SK-N-SH (cell line): ENCODE results near the gene ATOSB. TPM values are rescaled to one million over a fixed set of nuclear protein-coding genes. Genes with fewer than 3 reads are reported as not detected.

Experiments
- CTCF ChIA-PET: fragments of 300-600, 350-600 bp; formaldehyde crosslinking; extraction: SDS; loops from one replicate; lab custom pipeline; 2021; lab: Yijun Ruan, JAX
- POLR2A ChIA-PET: fragments of 350-600 bp; sonication (Branson Sonifier 250); formaldehyde crosslinking; extraction: SDS; loops from one replicate; lab custom pipeline; 2020; ENCODE audit warnings: antibody characterized with exemption, inconsistent platforms; lab: Yijun Ruan, JAX
- DNase-seq: peaks from one replicate; pipeline ENCODE4 v3.0.0; 2012
- H2AFZ ChIP-seq: fragments of 200-600 bp; sonication (generic); 2 replicates; pipeline ENCODE4 v1.8.1; 2016; ENCODE audit warnings: antibody characterized with exemption, mild to moderate bottlenecking, low read depth
- H3F3A ChIP-seq: fragments of 200-600 bp; sonication (generic); replicated peaks from 2 replicates; pipeline ENCODE3; 2016; ENCODE audit warnings: antibody characterized with exemption, mild to moderate bottlenecking; ENCODE audit not compliant: insufficient read depth
- H3K27ac ChIP-seq, 2 experiments: fragments of 200-500 bp in 1 of 2; fragments of 200-600 bp in 1 of 2; sonication (Bioruptor generic) in 1 of 2; sonication (generic), shearing (Covaris generic) in 1 of 2; 2 replicates each; pipeline versions ENCODE4 v1.5.1 to v1.6.1; 2014 to 2016; ENCODE audit warnings: low read depth in 2 of 2, inconsistent platforms in 1 of 2, low read length in 1 of 2, mild to moderate bottlenecking in 1 of 2, mixed read lengths in 1 of 2
- H3K27me3 ChIP-seq: fragments of 200-600 bp; sonication (generic), shearing (Covaris generic); 2 replicates; pipeline ENCODE4 v1.6.1; 2016; ENCODE audit warnings: mixed run types; ENCODE audit not compliant: insufficient read depth
- H3K36me3 ChIP-seq, 2 experiments: fragments of 200-500 bp in 1 of 2; fragments of 200-600 bp in 1 of 2; sonication (Bioruptor generic) in 1 of 2; sonication (generic) in 1 of 2; replicated peaks in 1 of 2; 2 replicates each; pipeline versions ENCODE3 to v1.5.1; 2014 to 2016; ENCODE audit warnings: low read length in 1 of 2, mild to moderate bottlenecking in 1 of 2; ENCODE audit not compliant: insufficient read depth in 2 of 2, control insufficient read depth in 1 of 2
- H3K4me1 ChIP-seq, 2 experiments: fragments of 200-500 bp in 1 of 2; fragments of 200-600 bp in 1 of 2; sonication (Bioruptor generic) in 1 of 2; sonication (generic), shearing (Covaris generic) in 1 of 2; 2 replicates each; pipeline versions ENCODE4 v1.5.1 to v1.6.1; 2014 to 2016; ENCODE audit warnings: low read depth in 1 of 2, low read length in 1 of 2, mixed run types in 1 of 2; ENCODE audit not compliant: insufficient read depth in 2 of 2, control insufficient read depth in 1 of 2
- H3K4me2 ChIP-seq: fragments of 200-600 bp; sonication (generic), shearing (Covaris generic); 2 replicates; pipeline ENCODE4 v1.6.1; 2017; ENCODE audit warnings: mixed run types
- H3K4me3 ChIP-seq, 2 experiments: fragments of 200-500 bp in 1 of 2; fragments of 200-600 bp in 1 of 2; sonication (Bioruptor generic) in 1 of 2; sonication (generic), shearing (Covaris generic) in 1 of 2; 2 replicates each; pipeline versions ENCODE4 v1.5.1 to v1.8.1; 2014 to 2016; ENCODE audit warnings: low read depth in 2 of 2, inconsistent platforms in 1 of 2, low read length in 1 of 2, mild to moderate bottlenecking in 1 of 2, mixed read lengths in 1 of 2, moderate library complexity in 1 of 2
- H3K79me2 ChIP-seq: fragments of 200-600 bp; sonication (generic); 2 replicates; pipeline ENCODE4 v1.8.1; 2017; ENCODE audit warnings: mild to moderate bottlenecking; ENCODE audit not compliant: insufficient read depth
- H3K9ac ChIP-seq: fragments of 200-600 bp; sonication (generic); 2 replicates; pipeline ENCODE4 v1.6.1; 2017; ENCODE audit warnings: mixed run types
- H3K9me2 ChIP-seq: fragments of 200-600 bp; sonication (generic); 2 replicates; pipeline ENCODE4 v1.6.1; 2017; ENCODE audit warnings: mixed run types
- H3K9me3 ChIP-seq: fragments of 200-600 bp; sonication (generic); 2 replicates; pipeline ENCODE4 v1.6.1; 2017; ENCODE audit warnings: mixed run types, mild to moderate bottlenecking, moderate library complexity
- H4K20me1 ChIP-seq: fragments of 200-600 bp; sonication (generic); 2 replicates; pipeline ENCODE4 v1.6.1; 2017; ENCODE audit warnings: mild to moderate bottlenecking, mixed run types; ENCODE audit not compliant: insufficient read depth
- CHD2 ChIP-seq: fragments of 150-350 bp; IDR thresholded peaks from 2 replicates; pipeline ENCODE4 v1.6.1; 2018; ENCODE audit warnings: low read length; ENCODE audit not compliant: partially characterized antibody
- ELF1 ChIP-seq: IDR thresholded peaks from 2 replicates; pipeline ENCODE4 v1.4.0; 2012
- FOSL2 ChIP-seq: IDR thresholded peaks from 2 replicates; pipeline ENCODE4 v1.4.0; 2012; ENCODE audit warnings: low read depth, mild to moderate bottlenecking, moderate library complexity, borderline replicate concordance
- GABPA ChIP-seq: IDR thresholded peaks from 2 replicates; pipeline ENCODE4 v1.4.0; 2012; ENCODE audit warnings: low read depth, mild to moderate bottlenecking
- MEF2A ChIP-seq: IDR thresholded peaks from 2 replicates; pipeline ENCODE4 v1.4.0; 2012; ENCODE audit warnings: low read depth, borderline replicate concordance
- NRF1 ChIP-seq: IDR thresholded peaks from 2 replicates; pipeline ENCODE4 v1.6.1; 2012; ENCODE audit warnings: low read depth, mild to moderate bottlenecking, low read length
- RAD21 ChIP-seq: IDR thresholded peaks from 2 replicates; pipeline ENCODE4 v1.6.1; 2012; ENCODE audit warnings: mild to moderate bottlenecking, low read length
- RCOR1 ChIP-seq: fragments of 150-350 bp; IDR thresholded peaks from 2 replicates; pipeline ENCODE4 v1.6.1; 2017; ENCODE audit warnings: antibody characterized with exemption, low read length
- TCF12 ChIP-seq: IDR thresholded peaks from 2 replicates; pipeline ENCODE4 v1.4.0; 2012
- USF2 ChIP-seq: fragments of 150-350 bp; IDR thresholded peaks from 2 replicates; pipeline ENCODE4 v1.6.1; 2017; ENCODE audit warnings: antibody characterized with exemption, low read length, low read depth, borderline replicate concordance
- WGBS: methylation state at CpG from one replicate; pipeline ENCODE4 v1.1.6; 2017; ENCODE audit warnings: low lambda C conversion rate; 5-methylcytosine and 5-hydroxymethylcytosine counted together
- polyA plus RNA-seq, 3 experiments: library from polyadenylated mRNA; depleted of rRNA; stranded (reverse); fragments of >200 nt; gene quantifications; 2 replicates each; pipeline ENCODE4 v1.2.3, GENCODE V29; 2012
- TF ChIP-seq, protein P1 (sequence below): IDR thresholded peaks from 2 replicates; pipeline ENCODE4 v1.4.0; 2012; ENCODE audit warnings: low read depth, borderline replicate concordance
- TF ChIP-seq, protein P2 (sequence below): fragments of 150-350 bp; IDR thresholded peaks from 2 replicates; pipeline ENCODE4 v1.6.1; 2016; ENCODE audit warnings: mild to moderate bottlenecking, low read depth, low read length
- TF ChIP-seq, protein P3 (sequence below): fragments of 200-600 bp; sonication (generic); IDR thresholded peaks from 2 replicates; pipeline ENCODE4 v1.6.1; 2017; ENCODE audit warnings: antibody characterized with exemption, mild to moderate bottlenecking, moderate library complexity

ATOSB gene
- polyA plus RNA-seq, 1 of the 3 experiments (the other 2 are of a cell fraction): 42.6 TPM

DNA sequence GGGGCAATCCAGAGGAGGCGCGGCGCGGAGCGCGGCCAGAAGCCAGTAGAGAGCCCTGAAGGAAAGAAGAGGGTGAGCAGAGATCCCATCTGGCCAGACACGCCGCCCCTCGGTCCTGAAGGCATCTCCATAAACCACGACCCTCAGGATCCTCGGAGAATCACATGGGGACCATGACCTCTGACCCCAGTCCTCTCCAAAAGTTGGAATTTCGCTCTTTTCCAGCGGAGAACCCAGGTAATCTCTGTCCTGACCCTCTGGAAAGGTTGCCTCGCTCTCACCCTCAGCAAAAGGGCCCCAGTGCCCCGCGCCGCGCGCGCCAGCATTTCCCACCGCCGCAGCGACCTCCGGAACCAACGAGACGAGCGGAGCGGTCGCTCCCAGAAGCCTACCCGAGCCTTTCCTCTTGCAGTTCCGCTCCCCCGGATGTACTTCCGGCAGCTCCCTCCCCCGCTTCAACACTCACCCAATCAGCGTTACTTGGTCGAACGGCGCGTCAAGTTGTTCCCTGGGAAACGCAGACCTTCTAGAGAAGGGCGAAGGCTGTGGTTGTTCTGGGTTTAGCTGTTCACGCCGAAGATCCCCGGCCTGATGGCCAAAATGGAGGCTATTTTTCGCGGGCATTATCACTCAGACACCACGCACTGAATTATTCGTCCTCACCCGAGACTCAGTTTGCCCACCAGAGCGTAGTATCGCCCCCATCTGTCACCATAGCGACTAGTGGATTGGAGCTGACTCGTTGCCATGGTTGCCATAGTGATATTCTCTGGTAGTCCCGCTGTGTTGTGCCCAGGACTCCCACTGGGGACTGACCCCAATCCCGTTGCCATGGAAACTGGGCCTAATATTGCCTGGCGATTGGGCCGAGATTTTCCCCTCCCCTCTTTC is 12.6 kb downstream of the ATOSB start, which contains the start of gene STOML2 (continued):
- TF ChIP-seq NRF1 (no peak), RCOR1 (peak; percentile 20; the same call in 1 of the 2 replicates), RAD21 (no peak), MEF2A (no peak), CHD2 (peak; percentile 75)
- TF ChIP-seq, protein P1, sequence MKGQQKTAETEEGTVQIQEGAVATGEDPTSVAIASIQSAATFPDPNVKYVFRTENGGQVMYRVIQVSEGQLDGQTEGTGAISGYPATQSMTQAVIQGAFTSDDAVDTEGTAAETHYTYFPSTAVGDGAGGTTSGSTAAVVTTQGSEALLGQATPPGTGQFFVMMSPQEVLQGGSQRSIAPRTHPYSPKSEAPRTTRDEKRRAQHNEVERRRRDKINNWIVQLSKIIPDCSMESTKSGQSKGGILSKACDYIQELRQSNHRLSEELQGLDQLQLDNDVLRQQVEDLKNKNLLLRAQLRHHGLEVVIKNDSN: peak; percentile 55
- TF ChIP-seq, protein P2, sequence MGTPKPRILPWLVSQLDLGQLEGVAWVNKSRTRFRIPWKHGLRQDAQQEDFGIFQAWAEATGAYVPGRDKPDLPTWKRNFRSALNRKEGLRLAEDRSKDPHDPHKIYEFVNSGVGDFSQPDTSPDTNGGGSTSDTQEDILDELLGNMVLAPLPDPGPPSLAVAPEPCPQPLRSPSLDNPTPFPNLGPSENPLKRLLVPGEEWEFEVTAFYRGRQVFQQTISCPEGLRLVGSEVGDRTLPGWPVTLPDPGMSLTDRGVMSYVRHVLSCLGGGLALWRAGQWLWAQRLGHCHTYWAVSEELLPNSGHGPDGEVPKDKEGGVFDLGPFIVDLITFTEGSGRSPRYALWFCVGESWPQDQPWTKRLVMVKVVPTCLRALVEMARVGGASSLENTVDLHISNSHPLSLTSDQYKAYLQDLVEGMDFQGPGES: peak; percentile 24; the same call in 1 of the 2 replicates
- TF ChIP-seq, protein P3, sequence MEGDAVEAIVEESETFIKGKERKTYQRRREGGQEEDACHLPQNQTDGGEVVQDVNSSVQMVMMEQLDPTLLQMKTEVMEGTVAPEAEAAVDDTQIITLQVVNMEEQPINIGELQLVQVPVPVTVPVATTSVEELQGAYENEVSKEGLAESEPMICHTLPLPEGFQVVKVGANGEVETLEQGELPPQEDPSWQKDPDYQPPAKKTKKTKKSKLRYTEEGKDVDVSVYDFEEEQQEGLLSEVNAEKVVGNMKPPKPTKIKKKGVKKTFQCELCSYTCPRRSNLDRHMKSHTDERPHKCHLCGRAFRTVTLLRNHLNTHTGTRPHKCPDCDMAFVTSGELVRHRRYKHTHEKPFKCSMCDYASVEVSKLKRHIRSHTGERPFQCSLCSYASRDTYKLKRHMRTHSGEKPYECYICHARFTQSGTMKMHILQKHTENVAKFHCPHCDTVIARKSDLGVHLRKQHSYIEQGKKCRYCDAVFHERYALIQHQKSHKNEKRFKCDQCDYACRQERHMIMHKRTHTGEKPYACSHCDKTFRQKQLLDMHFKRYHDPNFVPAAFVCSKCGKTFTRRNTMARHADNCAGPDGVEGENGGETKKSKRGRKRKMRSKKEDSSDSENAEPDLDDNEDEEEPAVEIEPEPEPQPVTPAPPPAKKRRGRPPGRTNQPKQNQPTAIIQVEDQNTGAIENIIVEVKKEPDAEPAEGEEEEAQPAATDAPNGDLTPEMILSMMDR: no peak

DNA sequence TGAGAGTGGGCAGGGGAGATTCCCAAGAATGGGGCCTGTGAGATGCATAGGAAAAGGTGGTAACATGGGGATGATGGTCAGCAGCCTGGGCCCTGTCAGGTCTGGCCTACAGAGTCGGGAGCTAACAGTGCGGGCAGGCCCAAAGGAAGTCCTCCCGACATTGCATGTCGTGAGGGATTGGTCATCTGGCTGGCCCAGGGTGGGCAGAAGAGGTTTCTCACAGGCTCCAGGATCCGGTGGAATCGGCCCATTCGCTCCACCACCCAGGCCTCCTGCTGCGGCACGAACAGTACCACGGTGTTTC is 13.2 kb downstream of the ATOSB start:
- WGBS: 0% methylated on average over 3 of the region's 10 CpGs
- peak overlapping the region; percentile 76 to 94; a peak in 3 of 4 replicates for H3K27ac ChIP-seq
- H3K4me2 ChIP-seq: peak overlapping the region; percentile 93
- no peaks in the 10 kb centered on the region for H4K20me1 ChIP-seq
- H3K9ac ChIP-seq: peak overlapping the region; percentile 87
- H3K79me2 ChIP-seq: peaks cover 21% of the 10 kb centered on the region
- H3K27me3 ChIP-seq: no peaks in the 10 kb centered on the region
- ChIA-PET POLR2A (interaction anchor here (0.6 to 4.0 kb wide), 5 partner anchors 9 to 30 kb away, joined by 4 to 35 read pairs (median 12); partner anchors contain the start of genes ATOSB, FANCG and VCP), CTCF (interaction anchor here (1.1 to 3.7 kb wide), 7 partner anchors 7 to 450 kb away, joined by 3 to 12 read pairs (median 5); partner anchors contain the start of gene ATOSB)
- peaks cover 15 to 25% of the 10 kb centered on the region in 2 experiments; a peak in 3 of 4 replicates for H3K4me1 ChIP-seq
- peak overlapping the region; percentile 75 to 84 for H3K4me3 ChIP-seq
- no peaks in the 10 kb centered on the region for H3K9me3 ChIP-seq
- no peak overlapping the region for H2AFZ ChIP-seq
- peaks cover 21% of the 10 kb centered on the region for H3F3A ChIP-seq
- DNase-seq: no peak
- peaks cover 33 to 55% of the 10 kb centered on the region in 2 experiments for H3K36me3 ChIP-seq
- H3K9me2 ChIP-seq: no peaks in the 10 kb centered on the region
- TF ChIP-seq GABPA (no peak), USF2 (no peak), TCF12 (no peak), FOSL2 (no peak), CHD2 (no peak), ELF1 (no peak)
- TF ChIP-seq, all 33 proteins: peak for 0
